SIG-M5 (cell line): ENCODE data around the gene VDAC1.
"Not testable (repeated sequence)": the region's sequence is repeated elsewhere in the genome, so short reads cannot be mapped to it uniquely, and the experiment has no call there.

Source experiments
- DNase-seq: peaks from one replicate; lab custom pipeline; 2025; lab: John Stamatoyannopoulos, UW

The VDAC1 gene, protein sequence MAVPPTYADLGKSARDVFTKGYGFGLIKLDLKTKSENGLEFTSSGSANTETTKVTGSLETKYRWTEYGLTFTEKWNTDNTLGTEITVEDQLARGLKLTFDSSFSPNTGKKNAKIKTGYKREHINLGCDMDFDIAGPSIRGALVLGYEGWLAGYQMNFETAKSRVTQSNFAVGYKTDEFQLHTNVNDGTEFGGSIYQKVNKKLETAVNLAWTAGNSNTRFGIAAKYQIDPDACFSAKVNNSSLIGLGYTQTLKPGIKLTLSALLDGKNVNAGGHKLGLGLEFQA

DNA sequence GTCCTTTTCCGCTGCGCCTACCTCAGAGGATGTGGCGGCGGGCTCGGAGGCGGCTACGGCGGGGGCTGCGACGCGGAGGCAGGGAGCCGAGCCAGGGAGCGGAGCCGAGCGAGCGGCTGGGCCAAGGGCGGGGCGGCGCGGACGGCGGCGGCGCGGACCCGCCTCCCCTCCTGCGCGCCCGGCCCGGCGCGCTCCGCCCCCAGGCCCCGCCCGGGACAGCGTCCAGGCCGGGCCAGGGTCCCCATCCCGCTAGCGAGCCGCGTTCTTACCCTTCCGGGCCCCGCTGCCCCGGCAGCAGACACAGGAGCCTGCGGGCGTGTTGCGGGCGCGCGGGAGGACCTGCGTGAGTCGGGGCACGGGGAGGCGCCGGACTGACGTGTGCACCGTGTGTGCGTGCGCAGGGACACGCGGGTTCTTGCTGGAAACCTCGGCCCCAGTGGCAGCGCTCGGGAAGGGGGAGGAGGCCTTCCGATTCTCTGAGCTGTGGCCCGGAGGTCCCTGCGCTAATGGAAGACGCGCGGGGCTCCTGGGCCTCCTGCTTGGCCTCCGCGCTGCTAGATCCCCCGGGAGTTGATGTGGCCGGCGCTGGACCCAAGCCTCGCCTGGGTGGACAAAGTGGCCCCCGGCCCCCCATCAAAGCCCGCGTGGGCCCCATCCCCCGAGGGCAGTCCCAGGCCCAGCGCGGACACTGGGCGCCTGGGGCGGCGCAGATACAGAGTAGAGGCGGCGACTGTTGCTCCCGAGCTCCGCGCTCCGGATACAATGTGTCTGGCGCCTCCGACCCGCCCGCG lies at the start of gene VDAC1:
TSS of gene VDAC1 (minus strand) at position 350 of the 791 bp plus-strand sequence. CDS start 11,963 bp downstream, outside the sequence.
- DNase-seq = no peak

DNA sequence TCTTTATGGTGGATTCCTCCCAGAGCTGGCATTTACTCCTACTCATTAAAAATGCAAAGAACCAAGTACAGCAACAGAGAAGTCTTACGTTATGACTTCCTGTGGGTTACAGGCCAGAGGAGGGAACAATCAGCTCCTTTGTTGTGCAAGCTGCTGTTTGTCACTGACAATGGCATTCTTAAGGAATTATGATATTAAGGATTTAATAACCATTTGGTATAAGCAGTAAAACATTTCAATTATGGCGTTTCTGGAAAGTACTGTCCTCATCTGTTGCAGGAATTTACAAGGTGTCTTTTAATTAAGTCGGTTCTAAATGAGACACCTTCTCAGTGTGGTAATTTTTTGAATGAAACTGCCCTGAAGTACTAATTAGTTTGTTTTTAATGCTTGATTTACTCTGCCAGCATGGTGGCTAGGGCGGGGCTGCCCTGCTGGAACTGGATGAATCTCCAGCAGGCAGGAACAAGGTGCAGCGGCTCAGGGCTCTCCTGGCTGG lies 49.1 kb upstream of the VDAC1 start:
- DNase-seq = no peak

DNA sequence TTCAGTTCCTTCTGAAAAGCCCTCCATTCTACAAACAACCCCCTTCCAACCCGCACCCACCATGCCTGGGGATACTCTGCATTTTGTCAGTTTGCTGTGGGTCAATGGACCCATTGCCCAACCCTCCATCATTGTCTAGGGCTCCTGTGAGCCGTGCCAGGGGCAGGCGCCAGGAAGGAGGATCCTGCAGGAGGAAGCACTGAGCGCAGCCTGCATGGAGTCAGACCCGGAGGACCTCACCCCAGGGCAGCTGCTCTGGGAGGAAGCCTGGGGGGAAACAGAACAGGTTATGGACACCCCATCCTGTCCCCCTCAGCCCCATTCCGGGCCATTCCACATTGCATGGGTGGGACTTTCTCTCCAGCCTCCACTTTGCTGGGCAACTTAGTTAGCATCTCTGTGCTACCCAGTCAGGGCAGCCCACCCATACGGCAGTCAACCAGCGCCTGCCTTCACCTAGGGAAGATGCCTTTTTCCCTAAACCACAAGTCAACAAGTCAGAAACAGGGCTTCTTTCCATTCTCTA lies 48.6 kb upstream of the VDAC1 start:
- DNase-seq = no peak

DNA sequence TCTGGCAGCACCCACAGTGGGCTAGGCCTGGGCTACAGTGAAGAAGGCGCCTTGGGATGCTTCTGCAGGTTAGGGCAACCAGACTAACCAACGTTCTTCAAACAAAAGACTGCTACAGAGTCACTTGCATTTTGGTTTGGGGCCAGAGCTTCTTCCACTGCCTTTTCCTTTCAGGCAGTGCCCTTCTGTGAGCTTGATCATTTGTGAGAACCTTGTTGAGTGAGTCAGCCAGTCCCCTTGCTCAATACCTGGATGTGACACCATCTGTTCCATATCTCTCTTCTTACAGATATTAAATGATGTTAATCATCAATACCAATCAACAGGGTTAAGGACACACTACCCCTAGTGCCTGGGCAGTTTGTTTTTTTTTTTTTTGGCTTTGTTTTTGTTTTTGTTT lies 46.5 kb upstream of the VDAC1 start:
- no peak for DNase-seq

DNA sequence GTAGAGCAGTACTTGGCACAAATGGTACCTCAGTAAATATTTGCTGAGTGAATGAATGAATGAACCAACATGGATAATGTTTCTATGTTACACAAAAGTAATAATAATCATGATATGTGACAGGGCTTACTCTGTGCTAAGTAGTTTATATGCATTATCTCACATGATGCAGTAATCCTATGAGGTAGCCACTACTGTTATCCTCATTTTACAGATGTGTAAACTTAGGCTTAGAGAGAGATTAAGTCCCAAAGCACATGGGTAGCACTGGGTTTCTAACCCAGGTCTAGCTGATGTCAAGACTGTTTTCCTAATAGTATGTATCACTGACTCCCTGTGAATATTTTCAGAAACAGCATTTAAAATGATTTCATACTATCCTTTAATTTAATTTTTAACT lies 44.1 kb upstream of the VDAC1 start:
- no peak for DNase-seq

DNA sequence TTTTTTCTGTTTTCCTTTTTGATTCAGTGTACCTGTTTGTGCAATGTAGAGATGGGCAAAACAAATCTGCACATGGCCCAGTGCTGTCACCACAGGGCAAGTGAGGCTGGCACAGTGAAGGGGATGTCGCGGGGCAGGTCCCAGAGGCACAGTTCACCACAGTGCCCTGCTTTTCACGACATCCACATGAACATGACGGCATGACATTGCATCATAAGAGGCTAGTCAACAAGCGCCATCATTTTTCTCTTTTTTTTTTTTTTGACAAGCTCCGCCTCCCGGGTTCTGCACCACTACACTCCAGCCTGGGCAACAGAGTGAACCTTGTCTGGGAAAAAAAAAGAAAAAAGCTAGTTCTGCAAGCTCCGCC lies 42.9 kb upstream of the VDAC1 start:
- no peak for DNase-seq

DNA sequence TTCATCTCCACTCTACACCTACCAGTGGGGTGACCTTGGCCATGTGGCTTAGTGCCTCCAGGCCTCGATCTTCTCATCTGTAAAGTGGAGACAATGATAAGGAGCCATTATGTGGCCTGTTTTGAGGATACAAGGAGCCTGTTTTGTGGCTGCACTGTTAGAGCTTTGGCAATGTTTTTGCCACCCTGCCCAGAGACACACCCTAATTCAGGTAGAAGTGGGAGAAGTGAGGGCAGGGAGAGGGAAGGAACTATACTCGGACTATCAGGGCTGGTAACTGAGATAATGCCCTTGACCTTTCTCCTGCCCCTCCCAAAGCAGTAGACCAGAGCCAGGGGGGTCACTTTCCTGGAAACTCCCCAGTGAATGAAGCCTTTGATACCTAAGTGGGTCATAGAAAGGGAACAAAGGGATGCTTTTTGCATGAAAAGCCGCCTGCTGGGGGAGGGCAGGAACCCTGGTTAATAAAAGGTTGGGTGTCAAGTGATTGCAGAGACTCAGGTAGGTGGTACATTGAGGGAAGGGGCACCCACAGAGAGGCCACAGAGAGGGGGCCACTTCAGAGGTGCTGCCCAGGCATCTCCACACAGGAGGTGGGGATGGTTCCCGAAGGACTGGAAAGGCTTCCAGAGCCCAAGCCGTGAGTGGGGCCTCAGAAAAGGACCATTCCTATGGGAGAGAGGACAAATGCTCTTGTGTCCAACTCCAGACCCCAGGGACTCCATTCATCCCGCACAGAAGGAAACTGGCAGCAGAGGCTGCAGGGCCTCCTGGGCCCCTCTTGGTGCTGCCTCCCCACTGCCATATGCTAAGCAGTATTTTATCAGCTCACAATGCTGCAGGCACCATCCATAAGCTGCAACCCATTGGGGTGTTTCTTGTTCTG lies 42.3 kb upstream of the VDAC1 start:
- no peak for DNase-seq

DNA sequence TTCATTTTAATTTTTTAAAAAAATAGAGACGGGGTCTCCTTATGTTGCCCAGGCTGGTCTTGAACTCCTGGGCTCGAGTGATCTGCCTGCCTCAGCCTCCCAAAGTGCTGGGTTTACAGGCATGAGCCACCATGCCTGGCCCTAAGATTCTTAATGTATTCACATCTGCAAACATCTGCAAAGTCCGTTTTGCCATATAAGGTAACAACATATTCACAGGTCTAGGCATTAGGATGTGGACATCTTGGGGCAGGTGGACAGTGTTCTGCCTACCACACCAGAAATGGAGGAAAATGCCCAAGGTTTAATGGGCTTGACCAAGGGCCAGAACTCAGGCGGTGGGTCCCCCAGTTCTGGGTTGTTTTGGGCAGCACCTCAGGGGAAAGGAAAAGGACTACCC lies 41.6 kb upstream of the VDAC1 start:
- no peak for DNase-seq

DNA sequence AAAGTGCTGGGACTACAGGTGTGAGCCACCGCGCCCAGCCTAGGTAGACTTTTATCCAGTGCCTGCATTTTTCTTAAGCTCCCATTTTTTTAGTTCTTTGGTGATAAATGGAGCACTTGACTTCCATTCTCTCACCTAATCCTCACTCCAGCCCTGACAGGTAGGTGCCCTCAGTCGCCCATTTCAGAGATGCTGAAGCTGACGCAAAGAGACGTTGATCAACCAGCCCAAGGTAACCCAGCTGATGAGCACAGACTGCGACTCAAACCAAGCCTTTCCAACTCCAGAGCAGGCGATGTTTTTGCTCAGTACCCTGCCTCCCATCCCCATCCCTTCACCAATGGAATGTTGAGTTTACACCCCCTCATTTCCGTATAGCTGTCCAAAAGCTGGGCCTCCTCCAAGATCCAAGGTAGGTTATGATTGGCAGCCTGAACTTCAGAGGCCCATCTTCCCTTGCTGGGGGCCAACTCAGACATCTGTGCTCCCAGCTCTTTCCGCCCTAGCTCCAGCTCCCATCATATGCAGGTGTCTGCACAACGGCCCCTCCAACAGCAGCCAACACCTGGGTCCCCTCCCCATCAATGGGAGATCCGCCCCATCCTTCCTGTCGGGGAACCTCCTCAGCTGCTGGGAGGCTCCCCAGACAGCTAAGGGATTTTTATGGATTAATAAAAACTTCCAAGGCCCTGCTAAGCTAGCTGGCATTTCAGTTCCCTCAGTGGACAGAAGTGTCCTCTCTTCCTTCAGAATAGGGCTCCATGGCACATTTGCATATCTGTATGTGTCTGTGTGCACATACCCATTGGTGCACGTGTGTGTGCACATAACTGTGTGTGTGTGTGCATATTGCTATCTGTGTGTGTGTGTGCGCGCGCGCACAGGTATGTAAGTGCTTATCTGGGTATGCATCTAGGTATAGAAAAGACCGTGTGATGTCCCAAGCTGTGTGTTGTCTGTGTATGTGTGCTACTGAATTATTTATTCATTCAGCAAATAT lies 39.3 kb upstream of the VDAC1 start:
- DNase-seq = no peak

DNA sequence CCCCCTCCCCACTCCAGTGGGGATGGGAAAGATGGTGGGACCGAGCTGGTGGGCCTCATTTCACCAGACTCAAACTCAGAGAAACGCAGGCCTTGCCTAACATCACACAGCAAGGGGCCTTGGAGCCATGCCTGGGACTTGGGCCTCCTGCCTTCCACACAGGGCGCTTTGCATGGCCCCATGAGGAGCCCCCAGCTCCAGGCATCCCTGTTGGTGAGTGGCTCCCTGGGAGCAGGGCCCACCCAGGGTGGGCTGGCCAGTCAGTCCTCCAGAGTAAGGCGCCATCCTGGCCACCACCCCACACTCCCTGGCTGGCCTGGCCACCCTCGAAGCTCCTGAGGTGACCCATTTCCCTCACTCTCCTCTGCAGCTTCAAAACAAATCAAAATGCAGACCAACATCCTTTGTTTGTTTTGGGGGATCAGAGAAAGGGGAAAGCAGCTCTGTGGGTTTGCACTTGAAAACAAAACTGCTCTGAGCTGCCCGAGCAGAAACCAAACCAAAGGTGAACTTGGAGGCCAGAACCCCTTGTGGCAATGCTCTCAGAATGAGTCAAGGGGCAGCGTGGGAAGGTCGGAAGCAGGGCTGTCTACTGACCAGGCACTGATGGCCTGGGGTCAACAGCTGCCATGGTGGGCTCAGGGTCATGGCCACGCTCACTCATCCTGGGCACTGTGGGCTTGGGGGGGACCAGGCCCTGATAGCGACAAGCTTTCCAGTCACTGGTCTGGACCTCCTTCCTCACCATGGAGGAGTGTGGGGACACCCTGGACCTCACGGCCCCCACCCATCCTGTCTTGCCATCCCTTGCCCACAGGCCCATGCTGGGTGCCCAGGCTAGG lies 37.0 kb upstream of the VDAC1 start:
- DNase-seq = no peak

DNA sequence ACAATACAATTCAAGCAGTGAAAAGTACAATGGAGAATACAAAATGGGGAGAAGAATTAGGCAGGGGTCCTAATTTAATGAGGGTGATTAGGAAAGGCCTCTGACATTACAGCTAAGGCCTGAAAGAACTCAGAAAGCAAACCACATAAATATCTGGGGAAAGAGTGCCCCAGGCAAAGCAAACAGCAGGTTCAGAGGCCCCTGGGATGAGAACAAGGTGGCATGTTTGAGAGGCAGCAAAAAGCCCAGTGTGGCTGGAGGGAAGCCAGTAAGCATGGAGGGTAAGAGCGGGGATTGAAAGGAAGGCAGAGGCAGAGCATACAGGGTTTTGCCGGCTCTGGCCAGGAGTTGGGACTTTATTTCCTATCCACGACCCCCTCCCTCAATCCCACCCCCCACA lies 33.4 kb upstream of the VDAC1 start:
- no peak for DNase-seq

DNA sequence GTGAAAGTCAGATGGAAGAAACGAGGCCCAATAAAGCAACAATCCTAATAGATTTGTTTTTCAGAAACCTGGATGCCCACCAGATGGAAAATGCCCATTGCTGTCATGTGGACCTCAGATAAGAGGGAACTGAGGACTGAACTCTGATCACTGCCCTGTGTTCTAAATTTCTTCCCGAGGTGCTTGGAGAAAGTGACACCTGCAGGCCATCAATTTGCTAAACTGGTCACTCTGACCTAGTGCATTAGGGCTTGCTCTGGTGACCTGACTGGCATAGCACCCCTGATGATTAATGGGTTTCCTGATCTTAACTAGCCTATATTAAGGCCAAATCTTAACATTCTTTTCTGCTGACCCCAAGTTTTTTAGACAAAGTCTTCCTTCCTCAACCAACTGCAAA lies 32.4 kb upstream of the VDAC1 start:
- DNase-seq = no peak

DNA sequence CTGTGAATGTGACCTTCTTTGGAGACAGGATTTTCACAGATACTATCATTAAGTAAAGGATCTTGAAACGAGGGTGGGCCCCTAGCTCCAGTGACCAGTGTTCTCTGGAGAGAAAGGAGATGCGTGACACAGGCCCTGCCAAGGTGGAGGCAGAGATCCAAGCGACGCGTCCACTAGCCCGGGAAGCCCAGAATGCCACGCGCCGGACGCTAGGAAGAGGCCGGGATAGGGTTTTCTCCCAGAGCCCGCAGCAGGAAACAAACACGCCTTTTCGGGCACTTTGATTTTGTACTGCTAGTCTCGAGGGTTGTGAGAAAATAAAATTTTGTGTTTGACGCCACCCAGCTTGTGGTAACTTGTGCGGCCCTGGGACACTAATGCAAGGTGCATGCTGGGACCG lies 29.6 kb upstream of the VDAC1 start:
- DNase-seq = no peak

DNA sequence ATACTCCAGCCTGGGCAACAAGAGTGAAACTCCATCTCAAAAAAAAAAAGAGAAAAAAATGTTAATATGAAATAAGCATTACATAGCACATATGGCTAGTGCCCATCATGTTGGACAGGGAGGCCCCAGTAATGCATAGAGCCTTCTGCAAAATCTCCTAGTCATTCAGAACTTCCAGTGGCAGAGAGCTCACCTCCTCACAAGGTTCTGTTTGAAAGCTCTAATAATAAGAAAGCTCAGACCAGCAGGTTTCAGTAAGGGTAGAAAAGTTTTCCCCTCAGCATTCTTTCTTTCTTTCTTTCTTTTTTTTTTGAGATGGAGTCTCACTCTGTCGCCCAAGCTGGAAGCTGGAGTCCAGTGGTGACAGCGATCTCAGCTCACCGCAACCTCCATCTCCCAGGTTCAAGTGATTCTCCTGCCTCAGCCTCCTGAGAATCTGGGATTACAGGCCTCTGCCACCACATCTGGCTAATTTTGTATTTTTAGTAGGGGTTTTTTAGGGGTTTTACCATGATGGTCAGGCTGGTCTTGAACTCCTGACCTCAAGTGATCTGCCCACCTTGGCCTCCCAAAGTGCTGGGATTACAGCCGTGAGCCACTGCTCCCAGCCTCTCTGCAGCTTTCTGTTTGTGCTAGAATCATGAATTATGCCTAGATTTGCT lies 25.7 kb upstream of the VDAC1 start:
- not testable (repeated sequence) for DNase-seq

DNA sequence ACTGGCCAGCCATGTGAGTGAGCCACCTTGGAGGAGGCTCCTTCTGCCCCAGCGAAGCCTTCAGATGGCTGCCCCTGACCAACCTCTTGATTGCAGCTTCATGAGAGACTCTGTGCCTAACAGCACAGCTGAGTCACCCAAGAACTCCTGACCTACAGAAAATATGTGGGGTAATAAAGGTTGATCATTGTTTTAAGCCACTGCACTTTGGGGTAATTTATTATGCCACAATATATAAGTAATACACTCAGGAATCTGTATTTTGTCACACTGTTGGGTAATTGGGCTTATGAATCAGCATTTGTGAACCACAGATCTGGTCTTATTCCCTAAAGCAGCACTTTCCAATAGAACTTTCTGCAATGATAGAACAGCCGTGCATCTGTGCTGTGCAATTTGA lies 24.4 kb upstream of the VDAC1 start:
- DNase-seq = no peak

DNA sequence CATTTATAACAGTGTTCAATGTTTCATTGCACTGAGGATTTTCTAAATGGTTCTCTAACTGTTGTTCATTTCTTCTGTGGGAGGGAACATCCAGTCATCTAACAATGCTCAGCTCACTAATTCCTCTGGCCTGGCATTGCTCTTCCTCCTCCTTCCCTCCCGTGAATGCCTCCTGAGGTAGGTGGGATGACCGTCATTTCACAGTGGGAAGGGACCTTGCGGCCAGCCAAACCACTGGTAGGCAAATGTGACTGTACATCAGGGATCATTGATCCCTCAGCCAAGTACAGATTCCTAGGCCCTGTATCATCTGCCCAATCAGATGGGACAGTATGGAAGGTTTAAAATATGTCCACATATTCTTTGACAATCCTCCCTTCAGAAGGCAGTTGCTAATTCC lies 23.7 kb upstream of the VDAC1 start:
- no peak for DNase-seq

DNA sequence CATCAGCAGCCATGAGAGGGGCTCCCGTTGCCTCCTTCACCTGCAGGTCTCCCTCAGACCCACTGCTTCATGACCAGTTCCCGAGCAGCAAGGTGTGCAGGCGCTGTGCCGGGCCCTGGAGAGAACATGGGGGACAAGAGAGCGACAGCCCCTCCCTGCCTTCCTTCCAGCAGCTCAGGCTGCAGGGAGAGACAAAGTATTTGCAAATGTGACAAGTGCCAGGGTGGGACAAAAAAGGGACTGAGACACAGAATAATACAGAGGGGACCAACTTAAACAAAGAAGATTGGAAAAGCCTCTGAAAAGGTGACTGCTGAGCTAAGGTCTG lies 22.5 kb upstream of the VDAC1 start:
- no peak for DNase-seq

DNA sequence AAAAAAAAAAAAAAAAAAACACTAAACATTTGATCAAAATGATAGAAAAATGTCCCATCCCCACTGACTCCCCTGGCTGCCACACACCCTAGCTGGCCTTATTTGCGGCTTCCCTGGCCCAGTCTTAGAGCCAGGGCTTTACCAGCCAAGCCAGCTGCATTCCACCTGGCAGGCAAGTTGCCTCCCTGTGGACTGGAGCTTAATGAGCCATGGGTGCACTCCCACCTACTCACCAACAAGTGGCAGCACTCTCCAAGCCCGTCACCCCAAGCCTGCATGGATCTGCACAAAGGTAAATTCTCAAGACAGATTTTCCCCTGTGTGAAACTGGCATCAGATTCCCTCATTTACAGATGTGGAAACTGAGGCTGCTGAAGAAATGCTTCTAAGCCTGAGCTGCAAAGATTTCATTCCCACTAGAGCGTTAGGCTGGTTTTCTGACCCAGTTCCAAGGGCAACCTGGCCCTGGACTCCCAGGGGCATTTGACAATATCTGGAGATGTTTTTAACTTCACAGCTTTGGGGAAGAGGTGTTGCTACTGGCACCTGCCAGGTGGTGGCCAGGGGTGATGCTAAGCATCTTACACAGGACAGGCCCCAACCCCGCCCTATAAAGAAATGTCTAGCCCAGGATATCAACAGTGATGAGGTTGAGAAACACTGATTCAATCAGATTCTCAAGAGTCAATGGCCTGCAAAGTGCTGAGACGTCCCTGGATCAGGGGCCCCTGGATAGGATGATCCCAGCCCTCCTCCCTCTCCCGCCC lies 21.9 kb upstream of the VDAC1 start:
- DNase-seq = peak; percentile 11

DNA sequence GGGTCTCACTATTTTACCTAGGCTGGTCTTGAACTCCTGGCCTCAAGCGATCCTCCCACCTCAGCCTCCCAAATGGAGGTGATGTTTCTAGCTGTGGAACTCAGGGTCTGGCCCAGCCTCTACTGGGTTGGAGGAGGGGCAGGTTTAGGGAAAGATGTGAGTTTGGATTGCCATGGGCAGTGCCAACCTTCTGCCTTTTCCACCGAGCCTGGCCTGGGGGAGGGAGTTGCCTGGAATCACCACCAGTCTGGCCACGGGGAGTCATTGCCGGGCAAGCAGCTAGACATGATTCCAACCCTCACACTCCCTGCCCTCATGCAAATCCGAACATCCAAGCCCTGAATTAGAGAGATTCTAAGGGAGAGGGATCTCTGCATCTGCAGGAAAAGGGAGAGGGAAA lies 21.0 kb upstream of the VDAC1 start:
- DNase-seq = no peak
